Inflammatory macrophage (primary cell): ENCODE data around the gene EPHA1.
A peak's percentile ranks its signal among the peaks of the same experiment; 100 is the strongest.

Experiments
- DNase-seq, 2 donors: peaks; one replicate each; pipeline ENCODE4 v3.0.0-alpha.2; 2020 to 2022
- total RNA-seq, 18 experiments: gene quantifications; one replicate each; lab custom pipeline; 2026; ENCODE audit warnings: mixed read lengths in 6 of 18, inconsistent platforms in 2 of 18; lab: John Stamatoyannopoulos, UW

EPHA1 gene
- total RNA-seq = 0 to 1.0 (median 0.33) reads per million in 18 experiments

GRCh38 chr7:143408686-143409561 is at the start of gene EPHA1:
EPHA1 (minus strand) TSS chr7:143408856; CDS start chr7:143408805, 51 bp downstream.
- DNase-seq = no peak

GRCh38 chr7:143458263-143458662 is 49.6 kb upstream of the EPHA1 start:
- DNase-seq = peak; percentile 72 to 79

- no peak for DNase-seq
Measured at GRCh38 chr7:143456992-143457793, 48.5 kb upstream of the EPHA1 start.

GRCh38 chr7:143455942-143456341 is 47.3 kb upstream of the EPHA1 start:
- peak in 1 of 2 donors; percentile 13 for DNase-seq

GRCh38 chr7:143455491-143455890 is 46.8 kb upstream of the EPHA1 start:
- DNase-seq = peak; percentile 13 to 47

- DNase-seq = no peak
Measured at GRCh38 chr7:143454091-143454680, 45.5 kb upstream of the EPHA1 start.

GRCh38 chr7:143452495-143452894 is 43.8 kb upstream of the EPHA1 start:
- DNase-seq = peak; percentile 82 to 93

- no peak for DNase-seq
Measured at GRCh38 chr7:143451746-143452145, 43.1 kb upstream of the EPHA1 start.

GRCh38 chr7:143451122-143451521 is 42.5 kb upstream of the EPHA1 start:
- DNase-seq = no peak

- DNase-seq = no peak
Measured at GRCh38 chr7:143449793-143450192, 41.1 kb upstream of the EPHA1 start.

- DNase-seq = no peak
Measured at GRCh38 chr7:143448429-143448828, 39.8 kb upstream of the EPHA1 start.

GRCh38 chr7:143447466-143447865 is 38.8 kb upstream of the EPHA1 start:
- no peak for DNase-seq

- no peak for DNase-seq
Measured at GRCh38 chr7:143444785-143445184, 36.1 kb upstream of the EPHA1 start.

GRCh38 chr7:143444063-143444782 is 35.6 kb upstream of the EPHA1 start:
- DNase-seq = no peak

- no peak for DNase-seq
Measured at GRCh38 chr7:143443153-143443552, 34.5 kb upstream of the EPHA1 start, which contains the start of gene TAS2R60. TAS2R60 (plus strand) TSS chr7:143443453; CDS start chr7:143443453, 0 bp downstream.

GRCh38 chr7:143439866-143440265 is 31.2 kb upstream of the EPHA1 start:
- no peak for DNase-seq

- no peak for DNase-seq
Measured at GRCh38 chr7:143437578-143437977, 28.9 kb upstream of the EPHA1 start.

GRCh38 chr7:143436325-143436946 is 27.8 kb upstream of the EPHA1 start:
- DNase-seq = no peak

- no peak for DNase-seq
Measured at GRCh38 chr7:143435266-143435665, 26.6 kb upstream of the EPHA1 start.

GRCh38 chr7:143434660-143435059 is 26.0 kb upstream of the EPHA1 start:
- no peak for DNase-seq

- no peak for DNase-seq
Measured at GRCh38 chr7:143433759-143434158, 25.1 kb upstream of the EPHA1 start.

GRCh38 chr7:143431109-143431508 is 22.5 kb upstream of the EPHA1 start:
- DNase-seq = no peak
